Stimulated activated CD4-positive, alpha-beta T cell treated with anti-CD3 and anti-CD28 coated beads, TNF-alpha, amount 100 ng/mL, for 24 hours (primary cell): ENCODE data around the gene TCOF1.

ENCODE experiments used
- DNase-seq, 3 experiments: peaks; one replicate each; pipeline ENCODE4 v3.0.0-alpha.2; 2020; ENCODE audit warnings: low read depth in 3 of 3

TCOF1 gene

DNA sequence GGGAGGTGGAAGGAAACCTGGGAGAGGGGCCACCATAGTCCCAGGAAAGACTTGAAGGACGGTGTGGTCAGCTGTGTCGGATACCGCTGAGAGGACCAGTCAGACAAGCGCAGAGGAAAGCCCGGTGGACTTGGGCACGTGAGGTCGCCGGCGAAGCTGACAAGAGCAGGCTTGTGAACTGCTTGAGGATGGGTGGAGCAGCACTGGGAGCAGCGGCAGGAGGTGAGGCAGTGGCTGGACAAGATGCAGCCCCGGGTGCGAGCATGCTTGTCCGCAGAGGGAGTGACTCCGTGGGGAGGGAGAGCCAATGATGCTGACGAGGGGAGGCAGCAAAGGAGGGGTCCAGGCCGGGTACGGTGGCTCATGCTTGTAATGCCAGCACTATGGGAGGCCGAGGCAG lies 73.6 kb downstream of the TCOF1 start:
- no peak for DNase-seq

GRCh38 chr5:150431574-150431973 lies 74.1 kb downstream of the TCOF1 start:
- DNase-seq = no peak

DNA sequence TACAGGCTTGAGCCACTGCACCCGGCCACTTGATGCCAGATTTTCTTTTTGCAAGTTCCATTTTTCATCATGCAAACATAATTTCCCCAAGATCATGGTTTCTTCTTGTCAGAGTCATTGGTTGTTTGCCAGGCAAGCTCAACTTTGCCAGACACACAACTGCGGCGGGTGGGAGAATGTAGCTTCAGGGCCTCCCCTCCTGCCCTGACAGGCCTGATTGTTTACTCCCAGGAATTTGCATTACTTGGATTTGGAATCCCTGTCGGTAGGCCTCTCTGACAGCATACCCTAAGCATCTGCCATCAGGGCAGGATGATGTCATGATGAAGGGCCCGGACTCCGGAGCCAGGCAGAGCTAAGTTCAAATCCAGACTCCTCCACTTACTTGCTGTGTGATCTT lies 77.0 kb downstream of the TCOF1 start:
- DNase-seq = no peak

DNA sequence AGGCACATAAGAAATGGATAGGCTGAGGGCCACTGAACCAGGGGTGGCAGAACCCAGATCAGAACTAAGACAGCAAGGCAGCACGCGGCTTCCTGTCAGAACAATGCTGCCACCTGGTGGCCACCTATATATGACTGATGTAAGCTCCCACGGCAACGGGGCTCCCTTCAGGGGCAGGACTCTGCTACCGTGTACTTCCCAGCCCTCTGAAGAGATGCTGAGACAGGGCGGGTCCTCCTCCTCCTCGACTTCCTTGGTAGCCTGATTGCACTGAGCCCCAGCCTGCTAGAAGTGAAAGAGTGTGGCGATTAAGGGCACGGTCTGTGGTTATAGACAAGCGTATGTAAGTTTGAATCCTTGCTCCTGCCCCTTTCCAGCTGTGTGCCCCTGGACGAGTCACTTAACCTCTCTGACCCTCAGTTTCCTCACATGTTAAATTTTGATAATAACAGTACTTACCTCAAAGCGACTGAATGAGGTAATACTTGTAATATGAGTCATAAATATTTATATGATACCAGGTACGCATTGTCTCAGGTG lies 78.7 kb downstream of the TCOF1 start:
- DNase-seq = peak; percentile 83 to 91 (median 88)

DNA sequence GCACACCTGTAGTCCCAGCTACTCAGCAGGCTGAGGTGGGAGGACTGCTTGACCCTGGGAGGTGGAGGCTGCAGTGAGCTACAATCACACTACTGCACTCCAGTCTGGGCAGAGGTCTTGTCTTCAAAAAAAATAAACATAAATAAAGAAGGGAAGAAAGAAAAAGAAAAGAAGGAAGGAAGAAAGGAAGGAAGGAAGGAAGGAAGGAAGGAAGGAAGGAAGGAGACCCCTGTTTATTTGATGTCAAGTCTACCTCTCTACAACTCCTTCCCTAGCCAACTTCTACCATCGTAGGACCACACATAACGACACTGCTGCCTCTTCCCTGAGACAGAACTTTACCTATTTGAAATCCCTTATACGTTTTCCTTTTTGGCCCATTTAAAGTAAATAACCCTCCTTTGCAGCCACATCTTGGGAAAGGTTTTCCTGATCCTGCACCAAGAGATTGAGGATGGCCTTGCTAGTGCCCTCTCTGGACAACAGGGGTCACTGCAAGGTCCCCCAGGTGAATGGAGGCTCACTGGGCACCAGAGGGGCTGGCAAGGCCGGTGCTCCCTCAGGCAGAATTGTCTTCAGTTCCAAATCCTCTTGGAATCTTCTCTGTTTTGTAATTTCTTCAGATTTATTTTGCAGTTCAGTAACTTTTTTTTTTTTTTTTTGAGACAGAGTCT lies 81.5 kb downstream of the TCOF1 start:
- no peak for DNase-seq

DNA sequence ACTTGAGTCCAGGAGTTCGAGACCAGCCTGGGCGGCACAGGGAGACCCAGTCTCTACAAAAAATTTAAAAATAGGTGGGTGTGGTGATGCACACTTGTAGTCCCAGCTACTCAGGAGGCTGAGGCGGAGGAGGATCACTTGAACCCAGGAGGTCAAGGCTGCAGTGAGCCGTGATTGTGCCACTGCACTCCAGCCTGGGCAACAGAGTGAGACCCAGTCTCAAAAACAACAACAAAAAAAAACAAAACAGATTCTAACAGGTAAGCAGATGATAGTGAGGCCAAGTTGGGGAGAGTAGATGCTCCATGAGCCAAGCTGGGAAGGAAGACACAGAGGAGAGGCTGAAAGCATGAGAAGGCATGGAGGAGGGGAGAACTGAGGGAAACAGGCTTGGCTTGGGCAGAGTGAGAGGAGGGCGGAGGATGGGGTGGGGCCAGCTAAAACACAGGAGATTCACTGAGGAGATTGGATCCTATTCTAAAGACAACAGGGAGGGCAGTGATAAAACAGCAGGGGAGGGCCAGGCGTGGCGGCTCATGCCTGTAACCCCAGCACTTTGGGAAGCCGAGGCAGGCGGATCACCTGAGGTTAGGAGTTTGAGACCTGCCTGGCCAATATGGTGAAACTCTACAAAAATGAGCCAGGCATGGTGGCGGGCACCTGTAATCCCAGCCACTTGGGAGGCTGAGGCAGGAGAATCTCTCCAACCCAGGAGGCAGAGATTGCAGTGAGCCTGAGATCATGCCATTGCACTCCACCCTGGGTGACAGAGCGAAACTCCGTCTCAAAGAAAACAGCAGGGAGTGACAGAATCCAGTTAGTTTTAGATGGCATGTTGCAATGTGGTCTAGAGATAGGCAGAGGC lies 83.7 kb downstream of the TCOF1 start:
- no peak for DNase-seq

GRCh38 chr5:150441813-150442698 lies 84.6 kb downstream of the TCOF1 start:
- DNase-seq = no peak

DNA sequence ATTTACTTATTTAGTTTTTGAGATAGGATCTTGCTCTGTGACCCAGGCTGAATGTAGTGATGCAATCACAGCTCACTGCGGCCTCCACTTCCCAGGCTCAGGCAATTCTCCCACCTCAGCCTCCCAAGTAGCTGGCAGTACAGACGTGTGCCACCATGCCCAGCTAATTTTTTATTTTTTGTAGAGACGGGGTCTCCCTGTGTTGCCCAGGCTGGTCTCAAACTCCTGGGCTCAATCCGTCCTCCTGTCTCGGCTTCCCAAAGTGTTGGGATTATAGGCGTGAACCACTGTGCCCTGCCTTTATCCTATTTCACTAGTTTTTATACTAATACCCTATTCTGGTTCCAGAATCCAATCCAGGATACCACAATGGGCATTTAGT lies 85.2 kb downstream of the TCOF1 start:
- no peak for DNase-seq

GRCh38 chr5:150443242-150444075 lies 86.0 kb downstream of the TCOF1 start:
- no peak for DNase-seq

GRCh38 chr5:150444770-150445169 lies 87.3 kb downstream of the TCOF1 start:
- no peak for DNase-seq

DNA sequence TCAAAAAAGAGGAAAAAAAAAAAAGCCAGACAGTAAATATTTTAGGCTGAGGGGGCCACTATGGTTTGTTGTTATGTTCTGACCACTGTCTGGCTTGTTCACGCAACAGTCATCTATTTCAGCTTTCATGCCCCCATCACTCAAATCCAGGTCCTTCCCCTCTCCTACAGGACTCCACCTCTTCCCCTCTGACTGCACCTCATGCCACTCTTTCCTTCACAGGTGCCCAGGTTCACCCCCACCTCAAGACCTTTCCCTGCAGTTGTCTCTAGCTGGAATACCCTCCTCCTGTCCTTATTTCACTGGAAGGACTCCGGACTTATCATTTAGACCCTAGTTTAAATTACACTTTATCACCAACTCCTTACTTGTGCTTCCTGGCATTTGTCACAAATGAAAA lies 88.6 kb downstream of the TCOF1 start:
- DNase-seq = no peak

GRCh38 chr5:150446583-150446982 lies 89.1 kb downstream of the TCOF1 start:
- no peak for DNase-seq

- no peak for DNase-seq
Observed at GRCh38 chr5:150447188-150447587, 89.7 kb downstream of the TCOF1 start.

GRCh38 chr5:150448334-150448733 lies 90.8 kb downstream of the TCOF1 start:
- no peak for DNase-seq

DNA sequence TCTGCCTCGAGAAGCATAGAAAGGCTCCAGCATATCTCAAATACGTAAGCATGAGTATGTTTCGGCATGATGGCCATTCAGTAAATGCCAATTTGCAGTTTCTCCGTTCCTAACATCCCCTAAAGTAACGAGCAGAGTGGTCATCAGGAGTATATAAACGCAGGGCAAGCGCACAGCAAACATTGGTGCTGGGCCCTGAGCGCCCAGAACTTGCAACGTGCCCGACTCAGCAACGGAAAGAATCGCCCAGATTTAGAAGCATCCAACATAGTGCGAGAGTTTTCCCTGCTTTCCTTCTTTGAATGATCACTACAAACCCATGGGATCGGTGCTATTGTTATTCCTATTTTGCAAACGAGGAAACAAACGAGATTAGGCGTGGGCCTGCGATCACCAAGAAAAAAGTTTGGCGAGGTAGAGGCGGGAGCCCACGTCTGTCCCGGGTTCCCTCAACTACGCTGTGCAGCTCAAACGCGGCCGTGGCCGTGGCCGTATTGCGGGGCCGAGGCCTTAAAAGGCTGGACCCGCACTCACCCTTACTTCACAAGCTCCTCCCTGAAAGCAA lies 91.5 kb downstream of the TCOF1 start:
- no peak for DNase-seq
